Gastrocnemius medialis (tissue), 4 donors: Measurements from ENCODE around the gene RBCK1.

Source experiments
- POLR2A ChIP-seq, 2 donors: fragments of 450-650 bp; IDR thresholded peaks; one replicate each; pipeline ENCODE4 v1.6.1; 2017; ENCODE audit warnings: antibody characterized with exemption in 2 of 2, mild to moderate bottlenecking in 2 of 2, moderate library complexity in 2 of 2
- TF ChIP-seq, protein P1 (sequence below), 5 experiments: fragments of 450-650 bp in 3 of 5; fragments of 200-600 bp in 2 of 5; sonication (generic) in 2 of 5; IDR thresholded peaks in 4 of 5; conservative IDR thresholded peaks in 1 of 5; 1 replicate in 4 of 5; 2 replicates in 1 of 5; pipeline ENCODE4 v1.5.1; 2016 to 2019; ENCODE audit warnings: antibody characterized with exemption in 5 of 5, mild to moderate bottlenecking in 3 of 5, moderate library complexity in 3 of 5

DNA sequence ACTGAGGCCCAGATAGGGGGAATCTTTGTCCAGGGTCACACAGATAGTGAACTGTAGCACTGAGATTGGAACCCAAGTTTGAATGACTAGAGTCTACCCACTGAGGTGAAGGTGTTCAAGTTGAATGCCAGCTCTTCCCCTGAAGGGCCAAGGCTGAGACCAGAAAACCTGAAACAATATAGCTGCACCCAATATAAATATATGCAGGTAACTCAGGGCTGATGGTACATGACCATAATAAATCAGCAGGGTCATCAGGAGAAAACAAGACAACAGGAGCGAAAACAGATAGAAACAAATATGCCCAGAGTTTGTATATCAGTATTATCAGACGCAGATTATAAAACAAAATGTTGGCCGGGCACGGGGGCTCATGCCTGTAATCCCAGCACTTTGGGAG is 4.0 kb upstream of the RBCK1 start:
- TF ChIP-seq, protein P1, sequence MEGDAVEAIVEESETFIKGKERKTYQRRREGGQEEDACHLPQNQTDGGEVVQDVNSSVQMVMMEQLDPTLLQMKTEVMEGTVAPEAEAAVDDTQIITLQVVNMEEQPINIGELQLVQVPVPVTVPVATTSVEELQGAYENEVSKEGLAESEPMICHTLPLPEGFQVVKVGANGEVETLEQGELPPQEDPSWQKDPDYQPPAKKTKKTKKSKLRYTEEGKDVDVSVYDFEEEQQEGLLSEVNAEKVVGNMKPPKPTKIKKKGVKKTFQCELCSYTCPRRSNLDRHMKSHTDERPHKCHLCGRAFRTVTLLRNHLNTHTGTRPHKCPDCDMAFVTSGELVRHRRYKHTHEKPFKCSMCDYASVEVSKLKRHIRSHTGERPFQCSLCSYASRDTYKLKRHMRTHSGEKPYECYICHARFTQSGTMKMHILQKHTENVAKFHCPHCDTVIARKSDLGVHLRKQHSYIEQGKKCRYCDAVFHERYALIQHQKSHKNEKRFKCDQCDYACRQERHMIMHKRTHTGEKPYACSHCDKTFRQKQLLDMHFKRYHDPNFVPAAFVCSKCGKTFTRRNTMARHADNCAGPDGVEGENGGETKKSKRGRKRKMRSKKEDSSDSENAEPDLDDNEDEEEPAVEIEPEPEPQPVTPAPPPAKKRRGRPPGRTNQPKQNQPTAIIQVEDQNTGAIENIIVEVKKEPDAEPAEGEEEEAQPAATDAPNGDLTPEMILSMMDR (IDR thresholded peaks at IDR 0.05 in 4 of 5, conservative IDR thresholded peaks at IDR 0.05 in 1 of 5), result no peak
- TF ChIP-seq POLR2A (IDR thresholded peaks at IDR 0.05), result no peak
